HCT116 (cell line): ENCODE measurements around the gene APPBP2. TPM values are rescaled to one million over a fixed set of nuclear protein-coding genes. Genes with fewer than 3 reads are reported as not detected.

Experiments
- ATAC-seq: fragments of 200-7000 bp; cut with Tn5 transposase; 2 replicates; pipeline ENCODE4 v1.9.1; 2020; ENCODE audit warnings: mild to moderate bottlenecking, moderate library complexity
- BruUV-seq: library from RNA; stranded (reverse); fragments of 400-500 nt; replicated peaks from 2 replicates; lab custom pipeline; 2021; lab: Mats Ljungman, UMichigan
- CTCF ChIA-PET: fragments of 300-600 bp; sonication (Branson Sonifier 250); formaldehyde crosslinking; loops from one replicate; lab custom pipeline; 2021; ENCODE audit warnings: antibody characterized with exemption; lab: Charles Lee
- POLR2A ChIA-PET: fragments of 300-600, 350-600 bp; sonication (Branson Sonifier 250); formaldehyde crosslinking; loops from one replicate; lab custom pipeline; 2021; ENCODE audit warnings: antibody characterized with exemption; lab: Charles Lee
- RAD21 ChIA-PET, 2 experiments: fragments of 300-600 bp; sonication (Branson Sonifier 250); formaldehyde crosslinking; loops; one replicate each; lab custom pipeline; 2023; ENCODE audit warnings: low total read pairs in 2 of 2; ENCODE audit not compliant: uncharacterized antibody in 2 of 2, unreplicated experiment in 2 of 2, low non-redundant PET in 1 of 2; lab: Charles Lee
- DNase-seq: peaks from one replicate; pipeline ENCODE4 v3.0.0-alpha.2; 2010; ENCODE audit warnings: low read depth, low spot score
- H2AFZ ChIP-seq: fragments of 200-600 bp; shearing (Covaris generic), sonication (generic); 2 replicates; pipeline ENCODE4 v1.6.1; 2017; ENCODE audit warnings: low read depth, mixed run types, mixed read lengths, antibody characterized with exemption, low read length; ENCODE audit not compliant: poor library complexity, severe bottlenecking
- H3K27ac ChIP-seq: 2 replicates; pipeline ENCODE4 v1.5.1; 2012; ENCODE audit warnings: low read depth, low read length
- H3K27me3 ChIP-seq: fragments of 200-600 bp; sonication (generic); 2 replicates; pipeline ENCODE4 v1.6.1; 2016; ENCODE audit warnings: mixed run types, low read length, mixed read lengths; ENCODE audit not compliant: insufficient read depth
- H3K36me3 ChIP-seq, 2 experiments: fragments of 200-500 bp in 1 of 2; fragments of 200-600 bp in 1 of 2; sonication (Bioruptor generic) in 1 of 2; sonication (generic) in 1 of 2; 2 replicates each; pipeline versions ENCODE4 v1.5.1 to v1.6.1; 2014 to 2016; ENCODE audit warnings: low read length in 2 of 2, inconsistent platforms in 1 of 2, mixed read lengths in 1 of 2, mixed run types in 1 of 2; ENCODE audit not compliant: insufficient read depth in 2 of 2, control insufficient read depth in 1 of 2
- H3K4me1 ChIP-seq, 2 experiments: fragments of 200-600 bp in 1 of 2; sonication (generic) in 1 of 2; 2 replicates each; pipeline versions ENCODE4 v1.5.1 to v1.6.1; 2012 to 2017; ENCODE audit warnings: low read length in 2 of 2, inconsistent platforms in 1 of 2, mild to moderate bottlenecking in 1 of 2, mixed read lengths in 1 of 2, mixed run types in 1 of 2, moderate library complexity in 1 of 2; ENCODE audit not compliant: insufficient read depth in 2 of 2, control insufficient read depth in 1 of 2
- H3K4me2 ChIP-seq: fragments of 200-600 bp; sonication (generic); 2 replicates; pipeline ENCODE4 v1.6.1; 2017; ENCODE audit warnings: mixed run types, low read length, mixed read lengths
- H3K4me3 ChIP-seq, 2 experiments: fragments of 200-600 bp in 1 of 2; sonication (generic) in 1 of 2; replicated peaks in 1 of 2; 2 replicates each; pipeline ENCODE4 v1.5.1; 2011 to 2016; ENCODE audit warnings: low read length in 2 of 2, control low read depth in 1 of 2, low read depth in 1 of 2, mild to moderate bottlenecking in 1 of 2, mixed read lengths in 1 of 2, mixed run types in 1 of 2
- H3K79me2 ChIP-seq: fragments of 200-600 bp; sonication (generic); 2 replicates; pipeline ENCODE4 v1.6.1; 2017; ENCODE audit warnings: mild to moderate bottlenecking, mixed run types, low read length, moderate library complexity, mixed read lengths; ENCODE audit not compliant: insufficient read depth
- H3K9ac ChIP-seq: fragments of 200-600 bp; sonication (generic); 2 replicates; pipeline ENCODE4 v1.6.1; 2016; ENCODE audit warnings: low read length, mixed read lengths
- H3K9me2 ChIP-seq: fragments of 200-600 bp; sonication (generic), shearing (Covaris generic); 2 replicates; pipeline ENCODE4 v1.6.1; 2017; ENCODE audit warnings: mixed run types, mild to moderate bottlenecking, moderate library complexity; ENCODE audit not compliant: insufficient read depth
- H3K9me3 ChIP-seq, 2 experiments: fragments of 200-500 bp in 1 of 2; fragments of 200-600 bp in 1 of 2; sonication (Bioruptor generic) in 1 of 2; sonication (generic) in 1 of 2; 2 replicates each; pipeline ENCODE4 v1.6.1; 2014 to 2017; ENCODE audit warnings: low read length in 2 of 2, mixed read lengths in 2 of 2, inconsistent platforms in 1 of 2, low read depth in 1 of 2, mild to moderate bottlenecking in 1 of 2, mixed run types in 1 of 2, moderate library complexity in 1 of 2; ENCODE audit not compliant: control insufficient read depth in 1 of 2, insufficient read depth in 1 of 2
- H4K20me1 ChIP-seq: fragments of 200-600 bp; sonication (generic), shearing (Covaris generic); 2 replicates; pipeline ENCODE4 v1.6.1; 2017; ENCODE audit warnings: mixed run types, mild to moderate bottlenecking, moderate library complexity; ENCODE audit not compliant: insufficient read depth
- CBX3 ChIP-seq: IDR thresholded peaks from 2 replicates; pipeline ENCODE4 v1.6.1; 2012; ENCODE audit warnings: low read depth
- CEBPB ChIP-seq: IDR thresholded peaks from 2 replicates; pipeline ENCODE4 v1.6.1; 2012; ENCODE audit warnings: low read depth
- EGR1 ChIP-seq: IDR thresholded peaks from 2 replicates; pipeline ENCODE4 v1.6.1; 2012; ENCODE audit warnings: low read depth
- ELF1 ChIP-seq: IDR thresholded peaks from 2 replicates; pipeline ENCODE4 v1.6.1; 2012; ENCODE audit warnings: low read depth, borderline replicate concordance
- EZH2 ChIP-seq: fragments of 200-600 bp; sonication (generic); IDR thresholded peaks from 2 replicates; pipeline ENCODE4 v1.6.1; 2017; ENCODE audit warnings: antibody characterized with exemption, mixed run types
- EZH2phosphoT487 ChIP-seq: fragments of 200-600 bp; IDR thresholded peaks from 2 replicates; pipeline ENCODE4 v1.6.1; 2018; ENCODE audit warnings: antibody characterized with exemption, borderline replicate concordance
- FOSL1 ChIP-seq: IDR thresholded peaks from 2 replicates; pipeline ENCODE4 v1.6.1; 2012; ENCODE audit warnings: low read depth
- JUND ChIP-seq: IDR thresholded peaks from 2 replicates; pipeline ENCODE4 v1.6.1; 2012
- POLR2A ChIP-seq: IDR thresholded peaks from 2 replicates; pipeline ENCODE4 v1.7.0; 2011; ENCODE audit warnings: borderline replicate concordance; ENCODE audit not compliant: insufficient read depth, insufficient read length; ENCODE audit errors: extremely low read depth
- POLR2AphosphoS5 ChIP-seq: IDR thresholded peaks from 2 replicates; pipeline ENCODE4 v1.6.1; 2011; ENCODE audit warnings: mild to moderate bottlenecking, low read depth, low read length, moderate library complexity
- SIN3A ChIP-seq: IDR thresholded peaks from 2 replicates; pipeline ENCODE4 v1.6.1; 2012; ENCODE audit warnings: low read depth
- SP1 ChIP-seq: IDR thresholded peaks from 2 replicates; pipeline ENCODE4 v1.6.1; 2012; ENCODE audit warnings: low read depth
- SRF ChIP-seq: IDR thresholded peaks from 2 replicates; pipeline ENCODE4 v1.6.1; 2012; ENCODE audit warnings: low read depth
- TCF7L2 ChIP-seq: IDR thresholded peaks from 2 replicates; pipeline ENCODE4 v1.7.0; 2011; ENCODE audit warnings: borderline replicate concordance, inconsistent platforms; ENCODE audit not compliant: insufficient read depth, insufficient read length; ENCODE audit errors: extremely low read depth
- YY1 ChIP-seq: IDR thresholded peaks from 2 replicates; pipeline ENCODE4 v1.6.1; 2011; ENCODE audit warnings: low read length, low read depth, moderate library complexity, mild to moderate bottlenecking; ENCODE audit not compliant: insufficient replicate concordance; ENCODE audit errors: extremely low read depth
- ZFX ChIP-seq: fragments of 450-650 bp; IDR thresholded peaks from 2 replicates; pipeline ENCODE4 v1.6.1; 2017
- ZNF274 ChIP-seq: fragments of 200-500 bp; sonication (Bioruptor generic); IDR thresholded peaks from 2 replicates; pipeline ENCODE4 v1.6.1; 2014; ENCODE audit warnings: mild to moderate bottlenecking, low read depth, low read length, inconsistent platforms
- intact Hi-C: fragments of 100-400 bp; cut with micrococcal nuclease; formaldehyde crosslinking; loops from 2 replicates; pipeline ENCODE4 v1.10.0; 2022
- total RNA-seq: library from RNA; stranded (reverse); gene quantifications from one replicate; pipeline ENCODE4 v1.2.1, GENCODE V29; 2021; ENCODE audit not compliant: unreplicated experiment
- TF ChIP-seq, protein P1 (sequence below), 3 experiments: fragments of 200-600 bp in 1 of 3; sonication (generic) in 1 of 3; IDR thresholded peaks in 2 of 3; conservative IDR thresholded peaks in 1 of 3; 2 replicates each; pipeline ENCODE4 v1.5.1; 2012 to 2017; ENCODE audit warnings: low read depth in 2 of 3, low read length in 2 of 3, antibody characterized with exemption in 1 of 3, borderline replicate concordance in 1 of 3, control low read depth in 1 of 3, mild to moderate bottlenecking in 1 of 3, mixed read lengths in 1 of 3, mixed run types in 1 of 3, moderate library complexity in 1 of 3; ENCODE audit not compliant: insufficient read depth in 1 of 3
- TF ChIP-seq, protein P2 (sequence below): IDR thresholded peaks from 2 replicates; pipeline ENCODE4 v1.6.1; 2011; ENCODE audit warnings: mild to moderate bottlenecking, low read length, moderate library complexity; ENCODE audit not compliant: insufficient replicate concordance; ENCODE audit errors: extremely low read depth
- TF ChIP-seq, protein P3 (sequence below): IDR thresholded peaks from 2 replicates; pipeline ENCODE4 v1.6.1; 2012; ENCODE audit warnings: low read depth

The APPBP2 gene
- total RNA-seq, 1 experiment from 2014 or later = 35.8 TPM

DNA sequence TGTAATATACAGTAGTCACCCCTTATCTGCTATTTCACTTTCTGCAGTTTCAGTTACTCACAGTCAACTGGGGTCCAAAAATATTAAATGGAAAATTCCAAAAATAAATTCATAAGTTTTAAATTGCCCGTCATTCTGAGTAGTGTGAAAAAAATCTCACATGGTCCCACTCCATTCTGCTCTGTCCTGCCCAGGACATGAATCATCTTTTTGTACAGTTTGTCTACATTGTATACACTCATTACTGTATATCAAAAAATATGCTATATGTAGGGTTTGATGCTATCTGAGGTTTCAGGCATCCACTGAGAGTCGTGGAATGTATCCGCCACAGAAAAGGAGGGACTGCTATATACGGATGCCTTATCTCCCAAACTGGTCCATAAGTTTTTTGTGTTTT lies 16.0 kb upstream of the APPBP2 start:
- no TSS peak for BruUV-seq
- H3K9ac ChIP-seq = no peak overlapping the region

More for the DNA sequence above, 16.0 kb upstream of the APPBP2 start:
- Histone ChIP-seq H3K4me3 (no peak overlapping the region), H3K9me2 (no peaks in the 10 kb centered on the region), H3K4me2 (no peak overlapping the region), H3K27ac (no peak overlapping the region), H3K4me1 (no peaks in the 10 kb centered on the region), H2AFZ (no peak overlapping the region), H3K79me2 (no peaks in the 10 kb centered on the region), H3K36me3 (no peaks in the 10 kb centered on the region), H4K20me1 (no peaks in the 10 kb centered on the region), H3K27me3 (no peaks in the 10 kb centered on the region), H3K9me3 (no peaks in the 10 kb centered on the region)
- ChIA-PET CTCF (no interaction called here), POLR2A (no interaction called here), RAD21 (no interaction called here)
- intact Hi-C loops = no loop called here
- DNase-seq (no peak), ATAC-seq (no peak)
- no peak for TF ChIP-seq SIN3A
- TF ChIP-seq FOSL1 = no peak
- no peak for TF ChIP-seq ELF1
- TF ChIP-seq, protein P1, sequence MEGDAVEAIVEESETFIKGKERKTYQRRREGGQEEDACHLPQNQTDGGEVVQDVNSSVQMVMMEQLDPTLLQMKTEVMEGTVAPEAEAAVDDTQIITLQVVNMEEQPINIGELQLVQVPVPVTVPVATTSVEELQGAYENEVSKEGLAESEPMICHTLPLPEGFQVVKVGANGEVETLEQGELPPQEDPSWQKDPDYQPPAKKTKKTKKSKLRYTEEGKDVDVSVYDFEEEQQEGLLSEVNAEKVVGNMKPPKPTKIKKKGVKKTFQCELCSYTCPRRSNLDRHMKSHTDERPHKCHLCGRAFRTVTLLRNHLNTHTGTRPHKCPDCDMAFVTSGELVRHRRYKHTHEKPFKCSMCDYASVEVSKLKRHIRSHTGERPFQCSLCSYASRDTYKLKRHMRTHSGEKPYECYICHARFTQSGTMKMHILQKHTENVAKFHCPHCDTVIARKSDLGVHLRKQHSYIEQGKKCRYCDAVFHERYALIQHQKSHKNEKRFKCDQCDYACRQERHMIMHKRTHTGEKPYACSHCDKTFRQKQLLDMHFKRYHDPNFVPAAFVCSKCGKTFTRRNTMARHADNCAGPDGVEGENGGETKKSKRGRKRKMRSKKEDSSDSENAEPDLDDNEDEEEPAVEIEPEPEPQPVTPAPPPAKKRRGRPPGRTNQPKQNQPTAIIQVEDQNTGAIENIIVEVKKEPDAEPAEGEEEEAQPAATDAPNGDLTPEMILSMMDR (IDR thresholded peaks at IDR 0.05 in 2 of 3, conservative IDR thresholded peaks at IDR 0.05 in 1 of 3; ENCODE audit: borderline replicate concordance in 1 of 3, insufficient read depth in 1 of 3, low read depth in 2 of 3, low read length in 2 of 3) = no peak
- TF ChIP-seq, protein P2, sequence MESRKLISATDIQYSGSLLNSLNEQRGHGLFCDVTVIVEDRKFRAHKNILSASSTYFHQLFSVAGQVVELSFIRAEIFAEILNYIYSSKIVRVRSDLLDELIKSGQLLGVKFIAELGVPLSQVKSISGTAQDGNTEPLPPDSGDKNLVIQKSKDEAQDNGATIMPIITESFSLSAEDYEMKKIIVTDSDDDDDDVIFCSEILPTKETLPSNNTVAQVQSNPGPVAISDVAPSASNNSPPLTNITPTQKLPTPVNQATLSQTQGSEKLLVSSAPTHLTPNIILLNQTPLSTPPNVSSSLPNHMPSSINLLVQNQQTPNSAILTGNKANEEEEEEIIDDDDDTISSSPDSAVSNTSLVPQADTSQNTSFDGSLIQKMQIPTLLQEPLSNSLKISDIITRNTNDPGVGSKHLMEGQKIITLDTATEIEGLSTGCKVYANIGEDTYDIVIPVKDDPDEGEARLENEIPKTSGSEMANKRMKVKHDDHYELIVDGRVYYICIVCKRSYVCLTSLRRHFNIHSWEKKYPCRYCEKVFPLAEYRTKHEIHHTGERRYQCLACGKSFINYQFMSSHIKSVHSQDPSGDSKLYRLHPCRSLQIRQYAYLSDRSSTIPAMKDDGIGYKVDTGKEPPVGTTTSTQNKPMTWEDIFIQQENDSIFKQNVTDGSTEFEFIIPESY = no peak
- TF ChIP-seq POLR2AphosphoS5 = no peak
- no peak for TF ChIP-seq SP1
- TF ChIP-seq CEBPB = no peak
- TF ChIP-seq, protein P3, sequence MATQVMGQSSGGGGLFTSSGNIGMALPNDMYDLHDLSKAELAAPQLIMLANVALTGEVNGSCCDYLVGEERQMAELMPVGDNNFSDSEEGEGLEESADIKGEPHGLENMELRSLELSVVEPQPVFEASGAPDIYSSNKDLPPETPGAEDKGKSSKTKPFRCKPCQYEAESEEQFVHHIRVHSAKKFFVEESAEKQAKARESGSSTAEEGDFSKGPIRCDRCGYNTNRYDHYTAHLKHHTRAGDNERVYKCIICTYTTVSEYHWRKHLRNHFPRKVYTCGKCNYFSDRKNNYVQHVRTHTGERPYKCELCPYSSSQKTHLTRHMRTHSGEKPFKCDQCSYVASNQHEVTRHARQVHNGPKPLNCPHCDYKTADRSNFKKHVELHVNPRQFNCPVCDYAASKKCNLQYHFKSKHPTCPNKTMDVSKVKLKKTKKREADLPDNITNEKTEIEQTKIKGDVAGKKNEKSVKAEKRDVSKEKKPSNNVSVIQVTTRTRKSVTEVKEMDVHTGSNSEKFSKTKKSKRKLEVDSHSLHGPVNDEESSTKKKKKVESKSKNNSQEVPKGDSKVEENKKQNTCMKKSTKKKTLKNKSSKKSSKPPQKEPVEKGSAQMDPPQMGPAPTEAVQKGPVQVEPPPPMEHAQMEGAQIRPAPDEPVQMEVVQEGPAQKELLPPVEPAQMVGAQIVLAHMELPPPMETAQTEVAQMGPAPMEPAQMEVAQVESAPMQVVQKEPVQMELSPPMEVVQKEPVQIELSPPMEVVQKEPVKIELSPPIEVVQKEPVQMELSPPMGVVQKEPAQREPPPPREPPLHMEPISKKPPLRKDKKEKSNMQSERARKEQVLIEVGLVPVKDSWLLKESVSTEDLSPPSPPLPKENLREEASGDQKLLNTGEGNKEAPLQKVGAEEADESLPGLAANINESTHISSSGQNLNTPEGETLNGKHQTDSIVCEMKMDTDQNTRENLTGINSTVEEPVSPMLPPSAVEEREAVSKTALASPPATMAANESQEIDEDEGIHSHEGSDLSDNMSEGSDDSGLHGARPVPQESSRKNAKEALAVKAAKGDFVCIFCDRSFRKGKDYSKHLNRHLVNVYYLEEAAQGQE = no peak
- no peak for TF ChIP-seq ZNF274
- TF ChIP-seq YY1 = no peak
- no peak for TF ChIP-seq EZH2phosphoT487
- no peak for TF ChIP-seq ZFX
- no peak for TF ChIP-seq EZH2
- TF ChIP-seq JUND = no peak
- TF ChIP-seq EGR1 = no peak
- TF ChIP-seq POLR2A = no peak
- TF ChIP-seq SRF = no peak
- TF ChIP-seq TCF7L2 = no peak
- TF ChIP-seq CBX3 = no peak
